SK-N-SH (cell line): ENCODE measurements around the gene RNF145. TPM values are rescaled to one million over a fixed set of nuclear protein-coding genes. Genes with fewer than 3 reads are reported as not detected.

Source experiments
- CTCF ChIA-PET: fragments of 300-600, 350-600 bp; formaldehyde crosslinking; extraction: SDS; loops from one replicate; lab custom pipeline; 2021; lab: Yijun Ruan, JAX
- POLR2A ChIA-PET: fragments of 350-600 bp; sonication (Branson Sonifier 250); formaldehyde crosslinking; extraction: SDS; loops from one replicate; lab custom pipeline; 2020; ENCODE audit warnings: antibody characterized with exemption, inconsistent platforms; lab: Yijun Ruan, JAX
- DNase-seq: peaks from one replicate; pipeline ENCODE4 v3.0.0; 2012
- H2AFZ ChIP-seq: fragments of 200-600 bp; sonication (generic); 2 replicates; pipeline ENCODE4 v1.8.1; 2016; ENCODE audit warnings: antibody characterized with exemption, mild to moderate bottlenecking, low read depth
- H3F3A ChIP-seq: fragments of 200-600 bp; sonication (generic); replicated peaks from 2 replicates; pipeline ENCODE3; 2016; ENCODE audit warnings: antibody characterized with exemption, mild to moderate bottlenecking; ENCODE audit not compliant: insufficient read depth
- H3K27ac ChIP-seq, 2 experiments: fragments of 200-500 bp in 1 of 2; fragments of 200-600 bp in 1 of 2; sonication (Bioruptor generic) in 1 of 2; sonication (generic), shearing (Covaris generic) in 1 of 2; 2 replicates each; pipeline versions ENCODE4 v1.5.1 to v1.6.1; 2014 to 2016; ENCODE audit warnings: low read depth in 2 of 2, inconsistent platforms in 1 of 2, low read length in 1 of 2, mild to moderate bottlenecking in 1 of 2, mixed read lengths in 1 of 2
- H3K27me3 ChIP-seq: fragments of 200-600 bp; sonication (generic), shearing (Covaris generic); 2 replicates; pipeline ENCODE4 v1.6.1; 2016; ENCODE audit warnings: mixed run types; ENCODE audit not compliant: insufficient read depth
- H3K36me3 ChIP-seq, 2 experiments: fragments of 200-500 bp in 1 of 2; fragments of 200-600 bp in 1 of 2; sonication (Bioruptor generic) in 1 of 2; sonication (generic) in 1 of 2; replicated peaks in 1 of 2; 2 replicates each; pipeline versions ENCODE3 to v1.5.1; 2014 to 2016; ENCODE audit warnings: low read length in 1 of 2, mild to moderate bottlenecking in 1 of 2; ENCODE audit not compliant: insufficient read depth in 2 of 2, control insufficient read depth in 1 of 2
- H3K4me1 ChIP-seq, 2 experiments: fragments of 200-500 bp in 1 of 2; fragments of 200-600 bp in 1 of 2; sonication (Bioruptor generic) in 1 of 2; sonication (generic), shearing (Covaris generic) in 1 of 2; 2 replicates each; pipeline versions ENCODE4 v1.5.1 to v1.6.1; 2014 to 2016; ENCODE audit warnings: low read depth in 1 of 2, low read length in 1 of 2, mixed run types in 1 of 2; ENCODE audit not compliant: insufficient read depth in 2 of 2, control insufficient read depth in 1 of 2
- H3K4me2 ChIP-seq: fragments of 200-600 bp; sonication (generic), shearing (Covaris generic); 2 replicates; pipeline ENCODE4 v1.6.1; 2017; ENCODE audit warnings: mixed run types
- H3K4me3 ChIP-seq, 2 experiments: fragments of 200-500 bp in 1 of 2; fragments of 200-600 bp in 1 of 2; sonication (Bioruptor generic) in 1 of 2; sonication (generic), shearing (Covaris generic) in 1 of 2; 2 replicates each; pipeline versions ENCODE4 v1.5.1 to v1.8.1; 2014 to 2016; ENCODE audit warnings: low read depth in 2 of 2, inconsistent platforms in 1 of 2, low read length in 1 of 2, mild to moderate bottlenecking in 1 of 2, mixed read lengths in 1 of 2, moderate library complexity in 1 of 2
- H3K79me2 ChIP-seq: fragments of 200-600 bp; sonication (generic); 2 replicates; pipeline ENCODE4 v1.8.1; 2017; ENCODE audit warnings: mild to moderate bottlenecking; ENCODE audit not compliant: insufficient read depth
- H3K9ac ChIP-seq: fragments of 200-600 bp; sonication (generic); 2 replicates; pipeline ENCODE4 v1.6.1; 2017; ENCODE audit warnings: mixed run types
- H3K9me2 ChIP-seq: fragments of 200-600 bp; sonication (generic); 2 replicates; pipeline ENCODE4 v1.6.1; 2017; ENCODE audit warnings: mixed run types
- H3K9me3 ChIP-seq: fragments of 200-600 bp; sonication (generic); 2 replicates; pipeline ENCODE4 v1.6.1; 2017; ENCODE audit warnings: mixed run types, mild to moderate bottlenecking, moderate library complexity
- H4K20me1 ChIP-seq: fragments of 200-600 bp; sonication (generic); 2 replicates; pipeline ENCODE4 v1.6.1; 2017; ENCODE audit warnings: mild to moderate bottlenecking, mixed run types; ENCODE audit not compliant: insufficient read depth
- EZH2phosphoT487 ChIP-seq: fragments of 200-600 bp; sonication (generic); IDR thresholded peaks from 2 replicates; pipeline ENCODE4 v1.6.1; 2017; ENCODE audit warnings: low read depth, mixed run types, mild to moderate bottlenecking, antibody characterized with exemption, moderate library complexity, borderline replicate concordance
- FOSL2 ChIP-seq: IDR thresholded peaks from 2 replicates; pipeline ENCODE4 v1.4.0; 2012; ENCODE audit warnings: low read depth, mild to moderate bottlenecking, moderate library complexity, borderline replicate concordance
- FOXJ3 ChIP-seq: sonication (generic); formaldehyde crosslinking; IDR thresholded peaks from 2 replicates; pipeline ENCODE4 v1.5.1; 2020; ENCODE audit warnings: mild to moderate bottlenecking, missing genetic modification reagents
- GATA2 ChIP-seq: sonication (generic); formaldehyde crosslinking; IDR thresholded peaks from 2 replicates; pipeline ENCODE4 v1.5.0; 2020; ENCODE audit warnings: mild to moderate bottlenecking, missing genetic modification reagents
- MEF2A ChIP-seq: IDR thresholded peaks from 2 replicates; pipeline ENCODE4 v1.4.0; 2012; ENCODE audit warnings: low read depth, borderline replicate concordance
- NRF1 ChIP-seq: IDR thresholded peaks from 2 replicates; pipeline ENCODE4 v1.6.1; 2012; ENCODE audit warnings: low read depth, mild to moderate bottlenecking, low read length
- RCOR1 ChIP-seq: fragments of 150-350 bp; IDR thresholded peaks from 2 replicates; pipeline ENCODE4 v1.6.1; 2017; ENCODE audit warnings: antibody characterized with exemption, low read length
- RFX5 ChIP-seq: IDR thresholded peaks from 2 replicates; pipeline ENCODE4 v1.6.1; 2012; ENCODE audit warnings: mild to moderate bottlenecking, improper control_type of control experiment, low read length
- YY1 ChIP-seq: IDR thresholded peaks from 2 replicates; pipeline ENCODE4 v1.4.0; 2012; ENCODE audit warnings: low read depth, mild to moderate bottlenecking
- WGBS: methylation state at CpG from one replicate; pipeline ENCODE4 v1.1.6; 2017; ENCODE audit warnings: low lambda C conversion rate; 5-methylcytosine and 5-hydroxymethylcytosine counted together
- polyA plus RNA-seq, 3 experiments: library from polyadenylated mRNA; depleted of rRNA; stranded (reverse); fragments of >200 nt; gene quantifications; 2 replicates each; pipeline ENCODE4 v1.2.3, GENCODE V29; 2012
- TF ChIP-seq, protein P1 (sequence below): IDR thresholded peaks from 2 replicates; pipeline ENCODE4 v1.6.1; 2012; ENCODE audit warnings: mild to moderate bottlenecking, low read depth, low read length, moderate library complexity

The RNF145 gene
- polyA plus RNA-seq, 1 of the 3 experiments (the other 2 are of a cell fraction) = 36.1 TPM

DNA sequence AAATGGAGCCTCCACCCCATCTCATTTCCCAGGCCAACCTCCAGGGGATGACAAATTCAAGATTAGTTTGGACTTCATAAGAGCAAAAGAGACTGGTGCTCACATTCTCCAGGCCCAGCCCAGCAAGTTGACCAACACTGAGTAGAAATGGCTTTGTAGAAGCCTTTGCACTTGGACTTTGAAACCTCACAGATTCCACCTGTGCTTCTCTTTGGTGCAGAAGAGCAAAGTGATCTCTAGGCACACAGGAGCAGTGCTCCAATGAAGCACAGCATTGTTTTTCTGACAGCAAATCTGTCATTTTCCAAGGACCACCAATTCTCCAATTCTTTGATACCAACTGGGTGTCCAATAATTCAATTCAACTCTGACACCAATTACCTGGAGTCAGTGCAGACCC lies 17.1 kb upstream of the RNF145 start:
- no peak for DNase-seq
- H3F3A ChIP-seq = no peaks in the 10 kb centered on the region

DNA sequence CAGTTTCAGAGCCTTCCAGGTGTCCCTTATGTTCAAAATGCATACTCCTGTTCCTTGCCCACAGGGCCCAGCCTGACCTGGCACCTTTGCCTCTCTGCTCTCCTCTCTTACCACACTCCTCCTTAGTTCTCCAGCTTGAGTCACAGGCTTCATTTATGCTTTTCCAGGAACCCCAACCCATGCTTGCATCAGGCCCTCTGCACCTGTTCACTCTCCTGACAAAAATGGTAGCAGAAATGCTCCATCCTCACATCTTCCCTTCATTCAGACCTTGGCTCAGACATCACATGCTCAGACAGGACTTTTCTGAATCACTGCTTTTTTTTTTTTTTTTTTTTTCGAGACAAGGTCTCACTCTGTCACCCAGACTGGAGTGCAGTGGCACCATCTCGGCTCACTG lies 15.1 kb upstream of the RNF145 start:
- WGBS = 35% methylated on average over 2 of the region's 2 CpGs
- no peaks in the 10 kb centered on the region for H3K36me3 ChIP-seq
- H3F3A ChIP-seq = no peaks in the 10 kb centered on the region
- no peaks in the 10 kb centered on the region for H3K4me1 ChIP-seq
- no peak overlapping the region for H3K9ac ChIP-seq
- H3K79me2 ChIP-seq = no peaks in the 10 kb centered on the region
- ChIA-PET POLR2A (no interaction called here), CTCF (no interaction called here)
- no peak for DNase-seq
- TF ChIP-seq RCOR1 = no peak
- no peak for TF ChIP-seq NRF1
- no peak for TF ChIP-seq FOXJ3 (CRISPR knock-in tag)
- no peak for TF ChIP-seq YY1
- no peaks in the 10 kb centered on the region for H4K20me1 ChIP-seq
- no peaks in the 10 kb centered on the region for H3K9me3 ChIP-seq
- no peak overlapping the region for H3K27ac ChIP-seq
- H3K4me2 ChIP-seq = no peak overlapping the region
- H2AFZ ChIP-seq = no peak overlapping the region
- H3K4me3 ChIP-seq = no peak overlapping the region
- H3K9me2 ChIP-seq = no peaks in the 10 kb centered on the region
- H3K27me3 ChIP-seq = no peaks in the 10 kb centered on the region; the same call in 1 of the 2 replicates

More for the DNA sequence above, 17.1 kb upstream of the RNF145 start:
- H3K4me2 ChIP-seq = no peak overlapping the region
- POLR2A ChIA-PET = no interaction called here
- H3K79me2 ChIP-seq = no peaks in the 10 kb centered on the region
- no peak overlapping the region for H3K4me3 ChIP-seq
- H3K27ac ChIP-seq = no peak overlapping the region
- H3K9me2 ChIP-seq = no peaks in the 10 kb centered on the region
- no peak overlapping the region for H2AFZ ChIP-seq
- H3K4me1 ChIP-seq = peaks cover 0 to 3% of the 10 kb centered on the region in 2 experiments; a peak in 1 of 4 replicates
- TF ChIP-seq RFX5 = no peak
- TF ChIP-seq MEF2A = no peak
- TF ChIP-seq, protein P1, sequence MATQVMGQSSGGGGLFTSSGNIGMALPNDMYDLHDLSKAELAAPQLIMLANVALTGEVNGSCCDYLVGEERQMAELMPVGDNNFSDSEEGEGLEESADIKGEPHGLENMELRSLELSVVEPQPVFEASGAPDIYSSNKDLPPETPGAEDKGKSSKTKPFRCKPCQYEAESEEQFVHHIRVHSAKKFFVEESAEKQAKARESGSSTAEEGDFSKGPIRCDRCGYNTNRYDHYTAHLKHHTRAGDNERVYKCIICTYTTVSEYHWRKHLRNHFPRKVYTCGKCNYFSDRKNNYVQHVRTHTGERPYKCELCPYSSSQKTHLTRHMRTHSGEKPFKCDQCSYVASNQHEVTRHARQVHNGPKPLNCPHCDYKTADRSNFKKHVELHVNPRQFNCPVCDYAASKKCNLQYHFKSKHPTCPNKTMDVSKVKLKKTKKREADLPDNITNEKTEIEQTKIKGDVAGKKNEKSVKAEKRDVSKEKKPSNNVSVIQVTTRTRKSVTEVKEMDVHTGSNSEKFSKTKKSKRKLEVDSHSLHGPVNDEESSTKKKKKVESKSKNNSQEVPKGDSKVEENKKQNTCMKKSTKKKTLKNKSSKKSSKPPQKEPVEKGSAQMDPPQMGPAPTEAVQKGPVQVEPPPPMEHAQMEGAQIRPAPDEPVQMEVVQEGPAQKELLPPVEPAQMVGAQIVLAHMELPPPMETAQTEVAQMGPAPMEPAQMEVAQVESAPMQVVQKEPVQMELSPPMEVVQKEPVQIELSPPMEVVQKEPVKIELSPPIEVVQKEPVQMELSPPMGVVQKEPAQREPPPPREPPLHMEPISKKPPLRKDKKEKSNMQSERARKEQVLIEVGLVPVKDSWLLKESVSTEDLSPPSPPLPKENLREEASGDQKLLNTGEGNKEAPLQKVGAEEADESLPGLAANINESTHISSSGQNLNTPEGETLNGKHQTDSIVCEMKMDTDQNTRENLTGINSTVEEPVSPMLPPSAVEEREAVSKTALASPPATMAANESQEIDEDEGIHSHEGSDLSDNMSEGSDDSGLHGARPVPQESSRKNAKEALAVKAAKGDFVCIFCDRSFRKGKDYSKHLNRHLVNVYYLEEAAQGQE = no peak
- no peak for TF ChIP-seq GATA2 (CRISPR knock-in tag)
- TF ChIP-seq YY1 = no peak
- no peak for TF ChIP-seq FOSL2
- TF ChIP-seq EZH2phosphoT487 = no peak
- TF ChIP-seq, all 33 proteins: peak for 0
- Histone ChIP-seq H3K36me3 (no peaks in the 10 kb centered on the region), H3K9me3 (no peaks in the 10 kb centered on the region), H4K20me1 (no peaks in the 10 kb centered on the region), H3K9ac (no peak overlapping the region), H3K27me3 (no peaks in the 10 kb centered on the region; the same call in 1 of the 2 replicates)
- CTCF ChIA-PET = no interaction called here
